GM18909 (cell line): Measurements from ENCODE around the gene ACOX1.

Source experiments
- ATAC-seq: cut with Tn5 transposase; IDR thresholded peaks from one replicate; pipeline ENCODE4 v1.9.1; 2021; ENCODE audit warnings: mild to moderate bottlenecking; ENCODE audit not compliant: unreplicated experiment, poor library complexity

ACOX1 gene

DNA sequence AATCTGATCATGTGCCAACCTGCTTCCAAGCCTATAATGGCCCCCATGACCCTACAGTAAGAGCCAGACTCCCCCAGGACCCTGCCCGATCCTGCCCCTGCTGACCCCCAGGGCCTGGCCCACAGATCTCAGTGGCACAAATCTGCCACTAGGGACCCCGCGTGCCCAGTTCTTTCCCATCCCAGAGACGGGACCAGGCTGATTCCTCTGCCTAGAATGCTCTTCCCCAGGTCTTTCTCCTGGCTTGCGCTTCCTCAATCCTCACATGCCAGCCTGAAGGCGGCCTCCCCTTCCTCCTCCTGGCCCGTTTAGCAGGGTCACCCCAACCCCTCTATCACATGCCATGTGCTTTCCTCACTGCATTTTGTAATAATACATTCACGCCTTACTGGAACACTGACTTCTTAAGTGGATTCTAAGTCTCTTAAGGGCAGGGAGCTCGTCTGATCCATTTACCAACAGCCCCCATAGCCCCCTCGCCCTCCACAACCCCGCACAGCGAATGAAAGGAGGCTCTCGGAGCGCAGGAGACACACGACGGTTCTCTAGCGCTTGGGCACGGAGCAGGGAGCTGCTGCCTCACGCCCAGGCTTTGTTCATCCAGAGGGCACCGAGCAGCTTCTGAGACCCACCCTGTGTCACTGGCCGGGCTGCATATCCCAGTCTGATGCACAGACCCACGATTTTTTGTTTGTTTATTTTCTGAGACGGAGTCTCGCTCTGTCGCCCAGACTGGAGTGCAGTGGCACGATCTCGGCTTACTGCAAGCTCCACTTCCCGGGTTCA, 83.4 kb downstream of the ACOX1 start:
- ATAC-seq = no peak

DNA sequence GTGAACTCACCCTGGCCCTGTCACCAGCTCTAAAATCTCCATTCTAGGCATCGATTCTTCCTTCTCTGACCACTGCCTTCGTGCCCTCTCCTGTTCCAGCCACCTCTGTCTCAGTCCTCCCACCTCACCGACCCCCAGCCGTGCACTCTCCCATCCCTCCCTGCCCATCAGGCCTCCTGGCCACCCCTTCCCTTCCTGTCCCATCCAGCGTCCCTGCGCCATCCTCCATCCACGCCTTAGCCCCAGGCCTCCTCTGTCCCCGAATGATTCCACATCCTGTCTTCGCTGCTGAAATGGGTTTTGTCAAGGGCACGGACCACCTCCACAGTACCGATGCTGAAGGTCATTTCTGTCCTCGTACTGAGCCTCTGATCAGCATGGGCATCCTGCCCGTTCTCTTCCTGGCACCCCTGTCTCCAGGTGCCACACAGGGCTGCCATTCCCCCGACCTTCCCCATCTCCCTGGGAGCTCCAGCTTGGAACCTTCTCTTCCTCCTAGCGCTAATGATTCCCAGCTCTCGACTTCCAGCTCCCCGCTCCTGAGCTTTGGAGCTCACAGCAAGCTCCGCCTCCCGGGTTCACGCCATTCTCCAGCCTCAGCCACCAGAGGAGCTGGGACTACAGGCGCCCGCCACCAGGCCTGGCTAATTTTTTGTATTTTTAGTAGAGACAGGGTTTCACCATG, 84.8 kb downstream of the ACOX1 start:
- ATAC-seq = no peak

DNA sequence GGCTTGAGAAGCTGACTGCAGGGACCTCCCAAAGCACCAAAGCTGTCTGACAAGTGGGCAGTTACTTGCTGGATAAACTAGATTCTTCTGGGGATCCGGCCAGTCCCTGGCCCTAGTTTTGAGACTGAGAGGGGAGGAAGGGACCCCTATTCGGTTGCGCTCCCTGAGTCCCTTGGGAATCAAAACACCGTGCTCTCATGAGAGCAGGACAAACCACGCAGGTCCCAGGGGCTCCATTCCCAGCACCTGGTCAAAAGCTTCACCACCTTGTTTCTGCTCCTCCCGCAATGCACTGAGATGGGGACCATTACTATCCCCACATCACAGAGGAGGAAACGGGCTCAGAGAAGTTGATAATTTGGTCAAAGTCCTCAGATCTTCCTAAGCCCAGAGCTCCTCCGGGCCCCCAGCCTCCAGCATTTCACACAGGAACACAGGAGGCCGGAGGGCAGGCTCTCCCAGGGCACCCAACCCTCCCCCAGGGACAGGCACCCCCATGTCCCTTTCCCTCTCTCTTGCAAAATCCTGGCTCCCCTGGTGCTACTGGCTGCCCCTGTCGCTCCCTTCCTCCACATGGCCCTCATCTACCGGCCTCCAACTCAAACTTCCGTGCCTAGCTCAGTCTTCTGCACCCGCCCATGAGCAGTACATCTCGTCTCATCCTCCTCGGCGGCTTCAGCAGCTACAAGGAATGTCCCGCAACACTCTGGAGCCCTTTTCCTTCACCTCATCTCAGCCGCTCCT, 85.5 kb downstream of the ACOX1 start:
- ATAC-seq = no peak

DNA sequence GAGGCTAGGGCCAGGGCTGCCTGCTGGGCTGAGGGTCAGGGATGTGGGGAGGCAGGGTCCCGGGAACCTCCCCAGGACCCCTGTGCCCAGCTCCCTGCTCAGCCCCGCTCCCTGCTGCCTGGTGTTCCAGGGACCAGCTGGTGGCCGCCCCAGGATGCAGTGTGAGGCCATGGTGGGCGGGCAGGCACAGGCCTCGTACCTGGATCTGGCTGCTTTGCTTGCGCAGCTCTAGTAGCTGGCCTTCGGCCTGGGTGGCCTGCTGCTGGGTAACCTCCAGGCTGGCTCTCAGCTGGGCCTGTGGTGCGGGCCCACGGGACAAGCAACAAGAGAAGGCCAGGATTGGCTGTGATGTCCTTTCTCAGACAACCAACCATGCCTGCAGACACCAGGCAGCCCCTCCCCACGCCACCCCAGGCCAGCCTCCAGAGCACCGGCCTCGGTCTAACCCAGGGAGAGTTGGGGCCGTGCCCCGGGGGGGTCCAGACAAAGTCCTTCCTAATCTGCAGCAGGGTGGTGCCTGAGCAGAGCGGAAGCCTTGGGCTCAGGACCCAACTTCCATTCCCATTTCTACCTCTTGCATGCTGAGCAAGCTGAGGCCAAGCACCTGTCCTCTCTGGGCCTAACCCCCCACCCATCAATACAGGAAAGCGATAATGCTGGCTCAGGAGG, 86.3 kb downstream of the ACOX1 start:
- no peak for ATAC-seq

GRCh38 chr17:75891605-75892555, 87.1 kb downstream of the ACOX1 start:
- ATAC-seq = no peak
